SKM-1 (cell line): Measurements from ENCODE around the gene PALLD.

Experiments
- DNase-seq: peaks from one replicate; lab custom pipeline; 2025; ENCODE audit not compliant: unreplicated experiment; lab: John Stamatoyannopoulos, UW

The PALLD gene

DNA sequence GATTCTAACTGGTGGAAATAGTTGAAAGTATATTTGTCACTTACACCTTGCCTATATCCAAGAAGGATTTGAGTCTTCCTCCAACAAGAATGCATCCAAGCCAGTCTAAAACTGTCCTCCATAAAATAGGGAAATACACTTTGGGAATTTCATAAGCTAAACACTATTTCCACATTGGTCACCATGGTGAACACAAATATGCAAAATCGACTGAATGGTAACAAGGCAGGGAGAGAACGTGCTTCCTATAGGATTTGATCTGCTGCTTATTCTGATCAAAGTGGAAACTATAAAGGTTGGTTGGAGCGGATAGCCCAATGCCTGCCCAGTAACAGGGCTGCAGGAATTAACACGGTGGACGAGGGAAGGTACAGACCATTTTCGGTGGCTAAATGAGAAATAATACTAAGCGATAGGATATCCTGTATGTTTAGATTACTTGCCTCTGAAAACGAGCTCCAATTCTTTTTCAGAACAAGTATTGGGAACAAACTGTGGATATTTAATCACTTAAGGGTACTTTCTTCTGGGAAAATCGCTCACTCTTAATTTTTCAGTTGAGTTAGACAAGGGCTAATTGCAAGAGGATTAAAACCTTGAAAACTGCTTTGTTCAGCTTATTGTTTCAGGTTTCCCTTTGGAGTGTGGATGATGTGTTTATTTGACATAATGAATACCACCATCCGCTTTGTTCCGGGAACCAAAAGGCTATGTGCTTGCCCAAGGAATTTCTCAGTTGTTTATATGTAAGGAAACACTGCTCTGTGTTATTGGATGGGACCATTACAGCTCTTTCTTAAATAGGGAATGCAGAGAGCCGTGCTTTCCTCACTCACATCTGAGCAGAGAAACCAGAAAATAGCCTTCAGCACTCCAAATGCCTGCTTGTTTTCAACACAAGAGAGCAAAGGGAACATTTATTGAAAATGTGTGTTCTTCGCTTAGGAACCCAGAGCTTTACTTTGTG, 318.8 kb downstream of the PALLD start:
- no peak for DNase-seq

GRCh38 chr4:168817370-168817769, 320.5 kb downstream of the PALLD start:
- no peak for DNase-seq

DNA sequence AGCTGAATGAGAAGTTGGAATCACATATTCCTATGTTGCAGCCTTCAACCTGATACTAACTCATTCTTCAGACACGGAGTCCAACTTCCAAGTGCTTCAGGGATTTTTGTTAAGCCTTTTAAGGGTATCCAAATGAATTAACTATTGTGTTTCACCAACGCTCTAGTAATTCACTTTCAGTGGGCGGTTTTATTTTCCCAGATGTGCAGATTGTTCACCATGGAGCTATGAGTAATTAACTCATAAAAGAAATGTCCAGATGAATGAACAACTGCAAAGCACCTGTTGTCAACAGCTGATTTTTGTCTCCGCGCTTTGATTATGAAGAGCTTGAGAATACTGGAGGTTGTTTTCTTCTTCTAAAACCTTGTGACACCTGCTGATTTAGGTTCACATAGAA, 325.6 kb downstream of the PALLD start:
- no peak for DNase-seq

DNA sequence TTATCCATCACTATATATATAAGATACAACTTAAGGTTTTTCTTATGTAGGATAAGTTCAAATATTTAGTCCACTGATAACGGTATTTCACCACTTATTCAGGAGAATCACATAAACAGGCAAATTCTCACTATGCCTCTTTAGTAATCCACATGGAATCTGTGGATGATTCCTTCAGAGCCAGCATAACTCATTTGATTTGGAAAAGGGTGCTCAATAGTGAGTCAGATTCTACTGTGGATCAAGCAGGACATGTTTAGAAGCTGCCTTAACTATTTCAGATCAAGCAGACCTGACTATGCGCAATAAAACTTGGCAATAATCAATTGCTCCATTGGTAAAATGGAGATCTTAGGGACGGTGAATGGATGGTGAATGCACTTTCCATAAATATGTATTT, 329.1 kb downstream of the PALLD start:
- DNase-seq = no peak

DNA sequence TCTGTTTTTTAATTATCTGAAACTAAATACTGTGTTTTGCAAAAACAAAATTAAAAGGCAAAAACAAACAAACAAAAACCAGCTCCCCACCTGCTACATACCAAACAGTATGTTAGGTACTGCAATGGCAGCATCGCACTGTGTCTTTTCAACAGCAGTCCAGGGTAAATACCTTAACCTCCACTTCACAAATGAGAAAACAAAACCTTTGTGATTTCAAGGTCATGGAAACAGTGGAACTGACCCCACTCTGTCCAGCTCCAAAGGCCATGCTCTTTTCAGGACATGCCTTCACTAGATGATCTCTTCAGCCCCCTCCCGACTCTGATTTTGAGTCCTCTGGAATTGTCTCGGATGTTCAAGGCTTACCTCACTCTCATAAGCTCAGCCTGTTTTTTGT, 329.8 kb downstream of the PALLD start:
- no peak for DNase-seq

DNA sequence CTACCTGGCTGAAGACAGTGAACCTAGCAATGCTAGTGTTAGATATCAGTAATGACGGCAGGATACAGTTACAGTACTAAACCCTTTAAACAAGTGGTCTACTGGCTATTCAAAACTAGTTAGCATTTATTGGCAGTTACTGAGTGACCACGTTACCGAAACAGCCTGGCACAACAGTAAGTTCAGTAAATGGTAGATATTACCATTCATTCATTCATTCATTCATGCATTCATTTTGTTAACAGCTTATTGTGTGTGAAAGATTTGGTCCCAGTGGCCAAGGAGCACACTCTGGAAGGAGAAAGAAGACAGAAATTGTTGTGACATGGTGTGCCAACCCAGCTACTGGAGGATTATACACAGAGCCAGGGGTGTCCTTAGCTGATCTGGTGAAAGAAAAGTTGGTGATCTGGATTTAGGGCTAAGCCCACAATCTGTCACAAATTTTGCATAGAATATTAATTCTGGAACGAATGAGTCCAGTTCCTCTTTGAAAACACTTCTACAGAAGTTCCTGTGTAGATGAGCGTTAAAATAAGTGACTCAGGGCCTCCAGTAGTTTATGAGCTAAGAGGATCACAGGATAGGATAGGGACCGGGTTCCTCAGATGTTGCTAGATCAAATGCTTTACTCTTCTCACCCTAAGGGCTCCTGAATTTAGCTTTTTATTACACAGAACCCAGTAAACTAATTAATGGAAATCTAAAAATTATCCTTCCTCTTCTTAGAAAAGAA, 334.1 kb downstream of the PALLD start:
- DNase-seq = no peak

GRCh38 chr4:168831585-168831918, 334.7 kb downstream of the PALLD start:
- no peak for DNase-seq

- DNase-seq = no peak
Observed at GRCh38 chr4:168831919-168832762, 335.3 kb downstream of the PALLD start.

GRCh38 chr4:168832763-168833575, 336.1 kb downstream of the PALLD start:
- no peak for DNase-seq

GRCh38 chr4:168833881-168834280, 337.0 kb downstream of the PALLD start:
- DNase-seq = no peak

GRCh38 chr4:168835880-168836454, 339.1 kb downstream of the PALLD start:
- DNase-seq = no peak

DNA sequence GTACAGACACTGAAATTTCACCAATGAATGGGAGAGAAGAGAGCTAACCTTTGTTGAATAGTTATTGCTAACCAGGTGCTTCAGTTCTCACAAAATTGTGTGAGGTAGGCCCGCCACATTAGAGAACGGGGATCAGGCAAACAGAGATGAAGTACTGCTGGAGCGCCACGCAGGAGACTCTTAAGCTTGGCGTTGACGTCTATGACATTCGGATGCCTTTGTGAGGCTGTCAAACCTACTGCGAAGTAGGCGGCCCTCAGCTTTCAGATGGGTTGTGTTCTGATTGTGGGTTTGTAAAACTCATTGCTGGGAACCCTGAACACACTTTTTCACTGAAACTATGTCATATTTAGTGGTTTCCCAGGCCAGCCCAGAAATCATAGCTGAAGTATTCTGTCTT, 339.6 kb downstream of the PALLD start:
- no peak for DNase-seq

- no peak for DNase-seq
Observed at GRCh38 chr4:168837922-168838321, 341.1 kb downstream of the PALLD start.

GRCh38 chr4:168839758-168840391, 343.0 kb downstream of the PALLD start:
- DNase-seq = no peak

GRCh38 chr4:168840392-168840763, 343.5 kb downstream of the PALLD start:
- DNase-seq = no peak

DNA sequence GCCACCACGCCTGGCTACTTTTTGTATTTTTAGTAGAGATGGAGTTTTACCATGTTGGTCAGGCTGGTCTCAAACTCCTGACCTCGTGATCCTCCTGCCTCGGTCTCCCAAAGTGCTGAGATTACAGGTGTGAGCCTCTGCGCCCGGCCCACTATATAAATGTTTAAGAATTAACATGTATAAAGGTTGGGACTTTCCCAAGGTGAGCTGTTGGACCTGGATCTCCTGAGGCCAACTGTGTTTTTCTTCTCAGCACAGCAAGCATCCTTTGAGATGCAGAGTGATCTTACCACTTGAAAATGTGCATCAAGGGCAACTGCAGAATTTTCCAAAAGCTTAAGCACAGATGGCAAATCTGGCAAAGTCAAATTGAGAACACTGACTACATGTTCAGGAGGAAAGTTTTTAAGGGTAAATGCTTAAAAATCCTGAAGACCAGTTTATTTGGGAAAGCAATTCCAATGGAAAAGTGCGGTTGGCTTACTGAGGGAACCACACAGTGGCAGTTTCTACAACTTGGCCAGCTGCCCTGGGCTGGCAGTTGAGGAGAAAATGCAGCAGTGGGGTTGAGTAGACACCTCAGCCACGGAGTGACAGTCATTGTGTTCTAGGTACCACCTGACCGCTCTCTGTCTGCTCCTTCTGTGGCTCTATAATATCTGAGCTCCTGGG, 344.3 kb downstream of the PALLD start:
- DNase-seq = no peak

DNA sequence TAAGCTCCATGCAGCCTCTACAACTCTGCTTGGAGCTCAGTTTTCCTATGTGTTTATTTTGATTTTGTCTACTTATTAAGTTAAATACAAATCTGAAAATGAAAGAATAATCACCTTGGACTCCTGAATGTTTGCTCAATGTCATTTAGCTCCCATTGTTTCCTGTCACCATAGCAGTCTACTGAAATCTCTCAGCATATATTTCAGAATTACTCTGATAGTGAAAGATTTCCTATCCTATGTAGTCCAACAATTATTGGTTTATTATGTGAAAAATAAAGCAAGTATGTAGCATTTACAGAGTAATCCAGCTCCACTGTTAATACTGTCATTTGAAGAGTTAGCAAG, 344.8 kb downstream of the PALLD start:
- DNase-seq = no peak

DNA sequence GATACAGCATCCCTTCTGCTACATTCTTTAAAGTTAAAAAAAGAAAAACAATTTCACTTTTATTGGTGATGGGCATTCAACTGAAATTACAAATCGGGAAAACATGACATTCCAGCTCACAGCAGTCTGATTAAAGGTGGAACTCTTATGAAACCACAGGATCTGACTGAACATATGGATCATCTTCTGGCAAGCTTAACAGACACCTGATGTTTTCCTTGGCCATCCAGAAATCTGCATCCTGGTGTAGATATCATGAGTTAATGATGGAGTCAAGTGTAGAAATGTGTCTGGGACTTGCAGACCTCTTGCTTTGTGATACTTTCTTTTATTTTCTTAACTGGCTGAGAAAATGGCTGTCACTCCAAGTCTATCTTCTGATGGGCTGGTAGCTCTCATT, 345.3 kb downstream of the PALLD start:
- DNase-seq = no peak

GRCh38 chr4:168843635-168844034, 346.8 kb downstream of the PALLD start:
- no peak for DNase-seq
